VCaP (cell line): ENCODE results near the gene SETD6.

Source experiments
- H3K27ac ChIP-seq: fragments of 450-650 bp; 2 replicates; pipeline ENCODE4 v1.5.1; 2017
- CTCF ChIP-seq: fragments of 450-650 bp; conservative IDR thresholded peaks from 2 replicates; pipeline ENCODE4 v1.5.1; 2017; ENCODE audit warnings: mild to moderate bottlenecking, moderate library complexity

Gene SETD6

GRCh38 chr16:58507195-58507962, 7.9 kb upstream of the SETD6 start:
- no peak for TF ChIP-seq CTCF
- no peak overlapping the region for H3K27ac ChIP-seq

DNA sequence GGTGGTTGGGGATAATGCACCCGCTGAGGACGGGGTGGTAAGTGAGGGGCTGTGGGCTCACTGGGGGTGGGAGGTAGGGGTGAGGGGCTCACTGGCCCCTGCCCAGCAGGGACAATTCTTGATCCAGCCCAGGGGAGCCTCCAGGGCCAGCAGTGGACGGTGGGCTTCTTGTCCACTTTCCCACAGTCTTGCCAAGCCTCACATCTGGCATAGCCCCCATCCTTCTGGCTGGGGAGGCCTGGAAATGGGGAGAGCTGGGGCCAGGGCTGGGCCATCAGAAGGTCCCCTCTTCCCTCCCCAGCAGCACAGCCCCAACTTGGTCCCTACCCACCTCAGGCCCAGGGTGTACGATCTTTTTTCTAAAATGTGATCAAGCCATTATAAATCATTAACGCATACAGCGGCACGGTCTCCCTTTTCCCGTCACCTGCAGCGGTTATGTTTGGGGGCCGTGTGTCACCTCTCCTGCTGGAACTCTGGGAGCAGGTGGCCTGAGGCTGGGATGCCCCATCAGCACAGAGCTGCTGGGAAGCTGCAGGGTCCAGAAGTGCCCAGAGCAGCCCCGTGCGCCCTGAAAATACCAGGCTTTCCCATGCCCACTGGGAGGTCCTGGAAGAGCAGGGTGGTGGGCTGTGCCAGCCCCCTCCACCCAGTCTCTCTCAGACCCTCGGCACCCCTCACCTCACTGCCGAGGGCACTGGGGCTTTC, 7.2 kb upstream of the SETD6 start:
- no peak for TF ChIP-seq CTCF
- no peak overlapping the region for H3K27ac ChIP-seq

DNA sequence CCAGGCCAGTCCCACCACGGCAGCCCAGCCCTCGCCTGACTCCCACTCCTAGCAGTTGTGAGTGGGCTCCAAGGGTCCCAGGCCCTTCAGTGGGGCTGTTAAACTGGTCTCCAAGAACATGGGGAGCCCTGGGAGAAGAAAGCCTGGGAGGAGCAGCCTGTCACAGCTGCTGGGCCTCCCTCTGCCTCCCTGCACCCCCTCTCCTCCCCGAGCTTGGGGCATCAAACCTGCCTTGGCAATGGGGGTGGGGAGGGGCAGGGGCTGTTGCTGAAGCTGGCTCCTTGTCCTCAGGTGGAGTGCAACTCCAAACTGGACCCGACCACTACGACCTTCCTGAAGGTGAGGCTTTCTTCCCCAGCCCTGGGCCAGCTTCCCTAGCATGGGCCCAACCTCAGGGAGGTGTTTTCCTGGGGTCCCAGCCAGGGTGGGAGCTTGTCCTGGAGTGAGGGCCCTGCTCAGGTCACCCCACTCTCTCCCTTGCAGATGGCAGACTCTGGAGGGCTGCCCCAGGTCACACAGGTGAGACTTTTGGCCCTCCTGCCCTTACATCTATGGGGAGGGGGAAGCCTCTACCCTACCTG, 6.6 kb upstream of the SETD6 start:
- H3K27ac ChIP-seq = no peak overlapping the region
- TF ChIP-seq CTCF = no peak

DNA sequence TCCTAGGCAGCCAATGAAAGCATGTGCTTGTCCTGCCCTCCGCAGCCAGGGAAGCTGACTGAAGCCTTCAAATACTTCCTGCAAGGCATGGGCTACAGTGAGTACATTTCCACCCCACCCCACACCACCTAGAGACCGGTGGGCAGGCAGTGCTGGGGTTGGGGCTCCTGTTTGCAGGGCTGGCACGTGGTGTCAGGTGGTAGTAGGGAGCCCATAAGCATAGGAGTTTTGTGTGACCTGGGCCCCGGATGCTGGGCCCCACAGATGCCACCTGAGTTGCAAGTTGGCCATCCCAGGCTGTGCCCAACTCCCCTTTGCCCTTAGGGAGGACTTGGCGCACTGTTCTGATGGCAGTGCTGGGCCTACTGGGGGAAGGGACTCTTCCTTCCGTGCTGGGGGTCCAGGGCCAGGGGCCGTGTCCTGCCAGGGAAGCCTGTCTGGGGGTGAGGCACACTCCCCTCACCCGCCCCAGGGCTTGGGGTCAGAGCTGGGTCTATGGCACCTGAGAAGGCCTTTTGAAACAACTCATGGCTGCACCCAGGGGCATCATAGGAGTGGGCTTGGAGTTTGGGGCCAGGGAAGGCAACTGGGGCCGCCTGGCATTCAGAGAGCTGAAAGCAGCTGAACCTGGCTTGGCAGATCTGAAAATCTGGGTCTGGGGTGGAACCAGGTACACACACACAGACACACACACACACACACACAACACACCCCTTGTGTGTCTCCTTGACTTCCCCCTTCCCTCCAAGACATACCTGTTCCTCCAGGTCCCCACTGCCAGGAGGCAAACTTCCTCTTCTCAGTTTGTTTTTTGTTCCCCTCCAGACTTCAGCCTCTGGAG, 5.8 kb upstream of the SETD6 start:
- H3K27ac ChIP-seq = peak overlapping the region; percentile 28; the same call in 1 of the 2 replicates

GRCh38 chr16:58510097-58510775, 5.1 kb upstream of the SETD6 start:
- peak overlapping the region; percentile 28; the same call in 1 of the 2 replicates for H3K27ac ChIP-seq

More for the DNA sequence above, 5.8 kb upstream of the SETD6 start:
- TF ChIP-seq CTCF = no peak

More at GRCh38 chr16:58510097-58510775, 5.1 kb upstream of the SETD6 start:
- no peak for TF ChIP-seq CTCF
